HuH-7 (cell line): ENCODE results near the gene CLSTN2.

Source experiments
- DNase-seq: peaks from one replicate; pipeline ENCODE4 v3.0.0; 2011; ENCODE audit warnings: low spot score

The CLSTN2 gene

DNA sequence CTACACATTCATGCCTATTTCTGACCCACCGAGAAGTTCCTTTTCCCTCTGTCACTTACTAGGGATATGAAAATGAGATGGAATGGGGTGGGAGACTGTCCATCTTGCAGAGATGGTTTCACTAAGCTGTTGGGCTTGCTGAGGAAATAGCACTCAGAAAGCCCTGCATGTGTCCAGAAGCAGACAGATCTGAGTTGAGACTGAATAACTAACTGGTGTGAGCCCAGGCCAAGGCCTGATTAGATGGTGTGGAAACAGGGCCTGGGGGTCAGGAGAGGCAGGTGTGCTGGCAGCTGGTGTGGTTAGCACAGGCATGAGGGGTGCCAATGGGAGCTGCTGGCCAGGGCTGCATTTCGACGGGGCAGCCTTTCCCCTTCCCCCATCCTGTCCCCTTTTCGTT, 72.1 kb downstream of the CLSTN2 start:
- DNase-seq, result no peak

DNA sequence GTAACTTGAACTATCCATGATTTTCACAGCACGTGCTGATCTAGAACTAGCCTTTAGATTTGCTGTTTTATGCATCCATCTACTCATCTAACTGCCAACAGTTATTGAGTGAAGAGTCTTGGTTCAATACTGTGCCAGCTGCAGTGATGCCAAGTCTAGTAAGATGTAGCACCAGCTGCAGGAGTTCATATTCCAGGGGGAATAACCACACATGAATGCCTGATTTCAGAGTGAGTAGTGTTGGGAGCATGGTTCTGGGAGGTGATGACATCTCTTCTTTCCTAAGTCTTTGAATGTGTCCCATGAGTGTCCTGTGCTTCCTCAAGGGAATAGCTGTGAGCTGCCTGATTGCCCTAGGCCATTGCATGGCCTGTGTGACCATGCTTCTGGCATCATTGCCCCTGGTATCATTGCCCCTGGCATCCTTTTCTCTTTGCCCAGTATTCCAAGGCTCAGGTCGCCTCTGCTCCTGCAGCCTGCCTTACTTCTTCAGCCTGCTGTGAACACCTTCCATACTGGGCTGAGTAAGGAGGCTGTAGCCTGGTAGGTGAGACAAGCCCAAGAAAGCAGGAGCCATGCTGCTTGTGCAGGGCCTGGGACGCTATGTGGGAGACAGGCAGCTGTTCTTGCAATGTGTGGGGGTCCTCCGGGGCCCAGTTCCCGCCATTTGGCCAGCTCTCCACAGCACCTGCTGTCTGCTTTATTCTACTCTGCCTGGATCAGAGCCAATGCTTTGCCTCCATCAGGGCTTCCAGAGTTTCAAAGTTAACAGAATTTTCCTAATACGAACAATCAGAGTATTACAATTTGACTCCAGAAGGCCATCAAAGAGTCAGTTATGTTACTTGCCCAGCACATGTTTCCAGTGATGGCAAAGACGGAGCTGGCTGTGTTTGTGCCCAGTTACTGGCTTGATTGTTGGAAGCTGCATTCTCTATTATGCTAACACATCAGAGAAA, 73.2 kb downstream of the CLSTN2 start:
- no peak for DNase-seq

DNA sequence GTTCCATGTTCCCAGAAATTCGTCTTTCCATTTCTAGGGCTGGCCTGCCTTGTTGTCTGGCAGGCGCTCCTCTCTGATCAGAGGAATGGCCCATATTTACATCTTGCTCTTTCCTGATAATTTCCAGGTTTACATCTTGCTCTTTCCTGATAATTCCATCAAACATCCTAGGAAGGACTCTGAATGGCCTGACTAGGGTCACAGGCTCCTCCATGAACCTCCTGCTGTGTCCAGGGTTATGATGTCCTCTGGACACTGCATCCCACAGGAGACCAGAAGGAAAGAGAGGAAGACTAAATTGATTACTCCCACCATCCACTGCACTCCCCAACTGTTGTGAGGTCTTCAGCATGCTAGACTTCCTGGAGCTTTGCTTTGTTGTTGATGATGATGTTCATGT, 75.4 kb downstream of the CLSTN2 start:
- no peak for DNase-seq

DNA sequence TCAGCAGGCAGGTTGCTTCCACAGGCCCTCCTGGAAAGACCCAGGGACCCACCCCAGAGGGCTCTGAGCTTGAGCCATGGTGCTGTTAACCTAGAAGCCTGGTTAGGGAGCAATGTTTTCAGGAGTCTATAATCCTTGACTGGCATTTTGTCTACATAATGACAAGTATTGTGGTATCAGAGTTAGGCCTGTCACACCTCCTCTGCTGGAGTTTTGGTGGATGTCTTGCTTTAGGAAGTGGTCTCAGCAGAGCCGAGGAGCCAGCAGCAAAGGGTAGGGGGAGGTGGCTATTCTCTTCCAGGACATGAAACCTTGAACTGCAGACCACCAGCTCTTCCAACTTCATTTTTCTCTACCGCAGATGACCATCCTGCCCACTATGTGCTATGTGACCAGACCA, 76.1 kb downstream of the CLSTN2 start:
- no peak for DNase-seq

DNA sequence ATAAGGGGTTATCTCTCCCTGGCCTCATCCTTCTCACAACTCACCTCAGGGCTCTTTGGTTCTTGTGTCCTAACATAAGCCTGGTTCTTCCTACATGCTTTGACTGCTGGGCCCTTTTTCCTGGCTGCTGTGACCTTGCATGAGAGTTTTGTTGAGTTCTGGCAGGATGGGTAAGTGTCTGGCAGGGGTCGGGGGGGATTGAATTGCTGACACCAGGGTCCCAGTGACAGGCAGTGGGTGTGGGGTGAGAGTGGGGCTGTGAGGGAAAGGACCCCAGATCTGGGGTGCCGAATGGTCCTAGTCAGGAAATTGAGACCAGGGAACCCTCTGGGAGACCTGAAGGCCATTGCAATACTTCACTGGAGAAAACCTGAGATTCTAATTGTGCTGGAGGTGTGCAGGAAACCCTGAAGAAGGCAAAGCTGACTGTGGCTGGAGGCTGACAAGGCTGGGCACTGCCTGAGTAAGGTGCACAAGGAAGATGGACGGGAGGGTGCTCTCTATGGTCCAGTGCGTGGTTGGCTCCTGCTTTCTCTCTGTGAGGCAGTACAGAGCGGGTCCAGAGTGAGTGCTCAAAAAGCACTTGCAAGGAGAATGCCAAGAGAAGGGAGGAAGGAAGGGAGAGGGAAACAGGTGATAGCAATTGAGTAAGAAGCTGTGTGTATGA, 76.8 kb downstream of the CLSTN2 start:
- no peak for DNase-seq

DNA sequence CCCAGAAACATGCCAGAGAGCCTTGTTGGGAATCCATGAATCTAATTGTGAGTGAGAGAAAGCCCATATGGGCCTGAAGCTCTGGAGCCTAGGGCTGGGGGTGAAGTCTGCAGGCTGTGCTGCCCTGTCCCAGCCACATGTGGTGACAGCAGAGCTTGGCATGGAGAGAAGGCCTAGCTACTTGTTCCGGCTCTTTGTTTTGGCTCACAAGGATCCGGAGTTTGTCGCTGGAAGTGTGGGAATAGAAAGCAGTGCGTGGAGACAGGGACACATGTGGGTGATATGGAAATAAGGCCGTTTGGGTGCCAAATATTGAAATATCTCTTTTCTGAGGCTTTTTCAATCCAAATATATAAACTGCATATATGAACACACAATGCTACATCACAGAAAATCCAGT, 78.2 kb downstream of the CLSTN2 start:
- DNase-seq, result no peak

DNA sequence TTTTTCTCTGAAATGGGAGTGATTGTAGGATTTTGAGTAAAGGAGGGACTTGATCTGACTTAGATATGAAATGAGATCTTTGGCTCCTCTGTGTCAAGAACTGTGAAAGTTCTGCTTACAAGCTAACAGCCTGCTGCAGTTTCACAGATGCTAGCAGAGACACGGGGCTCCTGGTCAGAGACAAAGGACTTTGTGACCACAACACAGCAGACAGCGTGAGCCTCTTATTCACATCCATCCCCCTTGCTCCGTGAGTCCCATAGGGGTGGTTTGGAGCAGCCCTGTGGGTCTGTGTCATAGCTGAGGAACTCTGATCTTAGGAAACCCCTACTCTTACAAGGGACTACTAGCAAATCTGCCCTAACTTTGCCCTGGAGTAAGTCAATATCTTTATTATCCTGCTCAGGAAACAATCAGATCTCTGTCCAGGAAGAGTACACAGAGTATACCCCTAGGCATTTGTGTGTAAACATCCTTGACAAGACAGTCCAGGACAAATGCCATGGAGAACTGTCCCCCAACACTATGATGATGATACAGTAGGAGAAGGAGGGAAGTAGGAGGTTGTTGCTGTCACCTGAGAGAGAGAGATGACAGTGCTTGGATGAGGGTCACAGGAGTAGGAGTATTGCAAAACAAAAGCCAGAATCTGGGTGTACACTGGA, 80.0 kb downstream of the CLSTN2 start:
- no peak for DNase-seq

DNA sequence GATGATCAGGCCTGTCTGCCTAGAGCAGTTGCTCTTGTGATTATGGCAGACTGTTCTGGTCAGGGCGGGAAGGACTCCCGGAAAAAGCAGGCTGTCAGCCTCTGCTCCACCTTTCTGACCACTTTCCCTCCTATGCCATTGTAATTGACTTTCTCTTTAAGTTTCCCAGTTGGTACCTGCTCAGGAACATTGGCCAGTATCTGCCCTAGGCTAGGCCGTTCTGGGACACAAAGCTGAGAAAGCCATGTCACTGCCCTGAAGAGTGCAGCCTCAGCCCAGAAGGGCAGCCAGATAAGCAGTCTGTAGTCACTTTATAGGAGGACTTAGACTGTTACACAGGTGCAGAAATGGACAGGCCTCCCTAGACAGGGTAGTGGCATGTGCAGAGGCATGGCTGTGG, 80.8 kb downstream of the CLSTN2 start:
- DNase-seq, result no peak

DNA sequence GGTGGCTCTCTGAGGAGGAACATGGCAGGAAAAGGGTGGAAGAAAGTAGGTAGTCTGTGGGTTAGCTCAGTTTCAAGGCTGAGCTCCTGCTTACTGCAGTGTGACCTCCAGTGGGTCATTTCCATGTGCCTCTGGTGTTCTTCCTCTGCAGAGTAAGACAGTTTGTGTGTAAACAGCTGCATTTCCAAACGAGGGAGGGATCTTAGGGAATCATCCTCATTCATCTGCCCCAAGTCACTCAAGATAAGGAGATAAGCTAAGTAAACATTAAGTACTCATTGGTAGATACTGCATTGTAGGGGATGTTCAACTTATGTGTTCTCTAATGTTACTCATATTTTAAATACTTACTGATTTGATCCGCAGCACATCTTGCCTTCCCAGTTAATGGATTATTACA, 83.6 kb downstream of the CLSTN2 start:
- DNase-seq, result no peak

DNA sequence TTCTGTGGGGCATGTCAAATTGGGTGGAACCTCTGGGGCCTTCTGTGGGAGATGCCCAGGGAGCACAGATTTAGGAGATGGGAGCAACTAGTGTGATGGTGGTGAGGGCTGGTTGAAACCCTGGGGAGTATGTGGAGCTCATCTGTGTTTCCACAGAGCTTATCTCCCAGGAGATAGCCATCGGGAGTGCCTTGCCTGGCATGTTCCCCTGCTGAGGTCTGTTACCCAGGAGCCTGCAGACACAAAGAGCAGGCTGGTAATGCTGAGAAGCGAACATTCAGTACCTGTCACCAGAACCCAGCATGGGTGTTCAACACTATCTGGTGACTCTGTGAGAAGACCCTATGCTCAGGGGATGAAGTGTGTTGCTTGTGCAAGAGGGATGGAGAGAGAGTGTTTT, 85.0 kb downstream of the CLSTN2 start:
- no peak for DNase-seq

DNA sequence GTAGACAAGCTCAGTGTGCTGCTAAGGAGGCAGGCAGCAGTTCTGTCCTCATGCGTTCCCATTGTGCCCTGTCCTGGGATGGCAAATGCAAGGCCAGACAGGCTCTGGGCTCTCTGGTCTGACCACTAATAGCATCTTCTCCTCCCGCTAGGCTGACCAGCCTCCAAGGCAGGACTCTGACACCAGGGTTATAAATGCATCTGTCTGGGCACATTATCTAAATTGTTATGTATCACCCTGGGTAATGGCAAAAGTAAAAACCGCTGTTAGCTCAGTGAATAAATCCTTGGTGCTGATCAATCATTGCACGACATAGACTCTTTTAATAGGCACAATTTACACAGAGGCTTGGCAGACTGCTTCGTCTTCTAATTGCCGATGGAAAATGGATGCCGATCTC, 85.6 kb downstream of the CLSTN2 start:
- no peak for DNase-seq

DNA sequence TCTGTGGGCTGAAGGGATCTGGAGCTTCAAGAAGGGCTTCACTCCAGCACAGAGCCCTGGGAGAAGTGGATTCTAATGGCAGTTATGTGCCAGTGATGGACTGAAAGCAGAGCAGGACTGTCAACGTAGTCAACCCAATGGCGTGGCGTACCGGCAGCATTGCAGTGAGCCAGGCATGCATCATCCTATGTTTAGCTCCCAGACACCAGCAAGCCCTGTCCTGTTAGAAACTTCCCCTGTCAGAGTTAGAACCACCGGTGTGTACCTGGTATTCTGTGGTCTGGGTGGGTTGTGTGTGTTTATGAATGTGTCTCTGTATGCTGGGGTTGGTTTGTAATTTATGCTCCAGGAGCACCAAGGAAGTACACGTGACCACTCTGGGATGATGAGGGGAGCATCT, 86.3 kb downstream of the CLSTN2 start:
- DNase-seq, result no peak

DNA sequence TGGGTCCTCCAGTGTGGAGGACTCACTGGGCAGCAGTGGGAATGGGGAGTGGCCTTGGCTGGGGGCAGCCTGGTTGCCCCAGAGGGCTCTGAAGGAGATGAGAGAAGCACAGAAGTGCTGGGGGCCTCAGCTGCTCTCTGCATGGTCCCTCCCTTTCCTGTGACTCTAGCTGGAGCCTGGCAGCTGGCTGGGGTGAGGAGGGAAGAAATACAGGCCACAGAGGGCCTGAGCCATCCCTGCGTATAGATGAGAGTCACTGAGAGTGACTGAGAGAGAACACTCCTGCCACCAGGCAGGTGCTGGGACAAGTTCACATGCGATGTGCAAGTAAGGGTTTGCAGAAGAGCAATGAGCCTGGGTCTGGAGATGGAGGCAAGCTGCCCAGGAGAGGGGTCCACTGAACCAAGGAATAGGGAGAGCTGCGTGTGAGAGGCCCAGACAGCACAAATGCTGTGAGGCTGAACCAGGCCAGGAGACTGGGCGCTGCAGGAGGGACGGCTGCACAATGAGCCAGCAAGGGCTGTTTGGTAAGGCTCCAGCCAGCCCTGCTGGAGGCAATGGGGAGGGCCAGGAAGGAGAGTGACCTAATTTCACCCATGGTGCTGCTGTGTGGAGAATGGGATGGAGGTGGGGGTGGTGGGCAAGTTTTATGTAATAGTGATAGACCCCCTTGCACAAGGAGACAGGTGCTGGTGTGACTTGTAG, 87.2 kb downstream of the CLSTN2 start:
- no peak for DNase-seq

DNA sequence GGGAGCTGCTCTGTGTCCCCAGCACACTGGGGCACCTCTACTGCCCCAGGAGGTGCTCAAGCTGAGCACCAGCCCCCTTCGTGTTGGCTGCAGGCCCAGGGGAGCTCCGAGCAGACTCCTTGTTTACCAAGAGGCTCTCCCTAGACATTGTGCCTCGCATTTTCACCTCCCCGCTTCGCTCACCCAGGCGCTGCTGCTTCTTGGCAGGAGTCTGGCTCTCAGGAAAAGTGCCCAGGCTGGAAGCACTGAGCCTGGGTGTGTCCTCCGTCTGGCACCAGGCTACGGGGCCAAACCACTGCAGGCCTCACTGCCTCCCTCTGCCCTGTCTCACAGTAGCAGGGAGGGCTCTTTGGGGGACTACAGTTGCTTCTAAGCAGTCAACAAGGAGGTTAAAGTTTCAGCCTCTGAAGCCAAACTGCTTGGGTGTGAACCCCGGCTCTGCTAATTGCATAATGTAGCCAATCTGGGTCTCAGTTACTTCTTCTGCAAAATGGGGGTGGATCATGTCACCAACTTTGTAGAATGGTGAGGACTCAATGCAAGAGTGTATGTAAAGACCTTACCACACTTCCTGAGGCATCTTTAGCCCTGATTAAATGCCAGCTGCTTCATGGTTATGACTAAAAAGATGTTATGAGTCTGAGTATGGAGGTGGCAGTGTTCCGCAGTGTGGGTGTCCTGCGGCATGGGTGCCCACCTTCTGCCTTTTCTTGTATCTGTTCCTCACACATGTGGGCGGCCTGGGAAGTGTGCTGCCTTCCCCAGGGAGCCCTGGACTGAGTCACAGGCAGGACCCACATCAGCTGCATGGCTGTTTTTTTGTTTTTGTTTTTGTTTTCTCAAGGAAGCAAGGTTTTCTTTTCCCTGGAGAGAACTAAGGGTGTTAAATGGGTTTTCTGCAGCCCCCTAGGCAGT, 88.9 kb downstream of the CLSTN2 start:
- DNase-seq, result no peak

DNA sequence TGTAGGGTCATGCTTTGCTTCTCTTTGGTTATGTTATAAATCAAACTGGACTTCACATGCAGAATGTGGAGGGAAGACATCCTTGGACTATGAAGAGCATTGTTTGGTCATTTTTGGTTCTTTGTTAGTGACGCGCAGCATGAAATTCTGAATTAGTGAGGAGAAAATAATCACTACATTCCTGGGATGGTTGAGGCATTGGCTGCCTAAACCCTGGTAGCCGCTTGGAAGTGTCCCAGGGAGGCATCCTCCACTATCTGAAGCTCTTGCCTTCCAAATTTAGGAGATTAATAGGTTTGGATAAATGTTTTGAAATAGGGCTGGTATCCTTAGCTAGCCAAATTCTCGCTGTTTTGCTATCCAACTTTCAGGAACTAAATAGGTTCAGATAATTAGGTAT, 96.2 kb downstream of the CLSTN2 start:
- DNase-seq, result no peak

DNA sequence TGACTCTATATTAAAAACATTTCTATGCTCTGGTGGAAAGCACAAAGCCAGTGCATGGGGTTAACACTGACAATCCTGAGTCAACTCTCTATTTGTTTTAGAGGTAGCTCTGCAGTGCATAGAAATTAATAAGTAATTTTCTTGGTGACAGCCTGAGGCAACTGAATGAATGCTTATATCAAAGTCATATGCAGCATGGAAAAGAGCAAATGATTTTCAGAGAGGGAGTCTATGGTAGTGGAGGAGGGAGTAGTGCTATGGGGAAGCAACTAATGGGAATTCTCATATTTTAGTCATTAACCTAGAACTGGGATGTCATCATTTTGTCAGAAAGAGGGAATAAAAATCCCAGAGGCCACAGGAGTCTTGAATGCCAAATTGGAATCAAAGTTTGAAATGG, 99.1 kb downstream of the CLSTN2 start:
- DNase-seq, result no peak

DNA sequence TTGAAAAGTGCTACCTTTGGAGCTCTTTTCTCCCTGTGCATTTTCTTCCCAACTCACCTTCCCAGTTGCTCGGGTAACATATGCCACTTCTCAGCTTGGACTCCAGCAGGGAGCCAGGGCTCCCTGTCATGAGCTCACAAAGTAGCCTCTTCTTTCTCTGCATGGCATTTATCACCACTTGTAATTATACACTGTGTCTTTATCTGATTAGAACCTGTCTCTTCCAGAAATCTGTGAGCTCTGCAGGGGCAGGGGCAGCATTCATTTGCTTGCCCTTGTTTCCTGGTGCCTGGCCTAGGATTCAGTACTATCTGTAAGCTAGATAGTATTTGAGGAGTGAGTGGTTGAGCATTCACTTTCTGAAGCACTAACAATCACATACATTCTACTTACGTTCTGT, 100.9 kb downstream of the CLSTN2 start:
- no peak for DNase-seq

DNA sequence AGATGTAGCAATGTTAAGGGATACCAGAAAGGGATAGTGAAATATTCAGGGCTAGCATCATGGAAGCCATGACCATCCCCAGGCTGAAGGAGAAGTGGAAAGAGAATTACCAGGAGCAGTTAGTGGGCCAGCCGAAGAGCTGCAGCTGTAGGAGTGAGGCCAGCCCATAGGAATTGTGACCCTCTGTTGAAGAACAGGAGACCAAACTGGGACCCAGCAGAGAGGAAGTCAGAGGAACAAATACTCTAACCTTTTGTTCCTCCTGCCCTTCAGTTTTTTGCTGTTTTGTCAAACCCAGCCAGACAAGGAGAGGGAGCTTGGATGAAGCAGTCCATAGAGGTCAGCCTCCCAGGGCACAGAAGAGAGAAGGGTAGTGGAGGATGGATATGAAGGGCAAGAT, 115.4 kb downstream of the CLSTN2 start:
- DNase-seq, result no peak

DNA sequence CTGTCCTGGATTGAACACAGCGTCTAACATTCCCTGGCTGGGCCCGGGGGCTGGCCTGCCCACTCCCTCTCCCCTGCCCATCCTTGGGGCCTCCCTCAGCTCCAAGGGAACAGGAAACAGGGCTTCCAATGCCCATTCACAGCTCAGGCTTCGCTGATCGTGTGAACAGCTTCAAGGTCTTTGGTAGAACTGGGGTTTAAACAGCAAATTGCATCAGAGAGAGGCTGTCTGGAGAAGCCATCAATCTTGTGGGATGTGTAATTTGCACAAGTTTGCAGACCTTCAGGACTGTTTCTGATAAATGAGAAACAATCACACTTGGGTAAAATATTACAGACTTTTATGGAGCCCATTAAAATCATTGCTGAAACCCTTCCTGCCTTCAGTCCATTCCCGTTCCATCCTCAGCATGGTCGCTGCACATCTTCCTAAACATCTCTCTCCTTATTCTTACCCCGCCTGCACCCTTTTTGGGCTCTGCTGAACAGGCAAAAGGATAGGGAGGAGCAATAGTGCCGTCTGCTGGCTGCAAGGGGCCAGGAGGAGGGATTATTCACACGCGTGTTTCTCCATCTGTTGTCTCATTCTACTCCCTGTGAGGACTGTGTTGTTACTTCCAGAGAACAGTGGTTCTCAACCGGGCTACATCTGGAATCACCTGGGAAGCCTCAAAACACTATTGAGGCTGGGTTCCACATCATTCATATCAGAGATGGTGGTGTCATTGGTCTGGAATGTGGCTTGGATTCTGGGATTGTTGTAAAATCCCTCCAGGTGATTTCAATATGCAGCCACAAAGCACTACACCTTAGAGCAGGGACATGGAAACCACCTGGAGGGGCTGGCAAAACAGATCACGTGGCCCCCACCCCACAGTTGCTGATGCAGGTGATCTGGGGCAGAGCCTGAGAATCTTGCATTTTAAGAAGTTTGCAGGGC, 116.3 kb downstream of the CLSTN2 start:
- DNase-seq, result no peak
